Measurements from ENCODE around the gene PNKP.

PNKP gene

GRCh38 chr19:49889038-49889686, 21.8 kb upstream of the PNKP start:
- no peaks in the 10 kb centered on the region for H3K9me3 ChIP-seq (ENCODE audit: control insufficient read depth, low read length)
- 93 to 97% methylated on average over 18 to 21 of the region's 23 CpGs for WGBS, 2 experiments (ENCODE audit: insufficient coverage in 2 of 2)
- H3K4me3 ChIP-seq (ENCODE audit: extremely low read depth, insufficient read depth, low read length, poor library complexity, severe bottlenecking): no peak overlapping the region
- no peak overlapping the region for H3K27ac ChIP-seq (ENCODE audit: low read depth, low read length, severe bottlenecking)
- H3K36me3 ChIP-seq (ENCODE audit: control insufficient read depth, insufficient read depth, low read length): peaks cover 31% of the 10 kb centered on the region
- H3K4me1 ChIP-seq (ENCODE audit: control insufficient read depth, insufficient read depth, low read length, poor library complexity, severe bottlenecking): peaks cover 2% of the 10 kb centered on the region

GRCh38 chr19:49888510-49888824, 21.1 kb upstream of the PNKP start:
- Histone ChIP-seq H3K4me1 (ENCODE audit: control insufficient read depth, insufficient read depth, low read length, poor library complexity, severe bottlenecking) (peaks cover 2% of the 10 kb centered on the region), H3K36me3 (ENCODE audit: control insufficient read depth, insufficient read depth, low read length) (peaks cover 38% of the 10 kb centered on the region), H3K4me3 (ENCODE audit: extremely low read depth, insufficient read depth, low read length, poor library complexity, severe bottlenecking) (no peak overlapping the region), H3K9me3 (ENCODE audit: control insufficient read depth, low read length) (no peaks in the 10 kb centered on the region), H3K27ac (ENCODE audit: low read depth, low read length, severe bottlenecking) (no peak overlapping the region)
- WGBS, 2 experiments (ENCODE audit: insufficient coverage in 2 of 2): 98 to 99% methylated on average over 6 to 12 of the region's 18 CpGs

- no peak overlapping the region for H3K4me3 ChIP-seq (ENCODE audit: extremely low read depth, insufficient read depth, low read length, poor library complexity, severe bottlenecking)
- peaks cover 2% of the 10 kb centered on the region for H3K4me1 ChIP-seq (ENCODE audit: control insufficient read depth, insufficient read depth, low read length, poor library complexity, severe bottlenecking)
- 90 to 97% methylated on average over 32 to 41 of the region's 54 CpGs for WGBS, 2 experiments (ENCODE audit: insufficient coverage in 2 of 2)
- H3K36me3 ChIP-seq (ENCODE audit: control insufficient read depth, insufficient read depth, low read length): peaks cover 44% of the 10 kb centered on the region
- peaks cover 4% of the 10 kb centered on the region for H3K9me3 ChIP-seq (ENCODE audit: control insufficient read depth, low read length)
- no peak overlapping the region for H3K27ac ChIP-seq (ENCODE audit: low read depth, low read length, severe bottlenecking)
Observed at GRCh38 chr19:49887665-49888509, 20.5 kb upstream of the PNKP start.

GRCh38 chr19:49887037-49887664, 19.8 kb upstream of the PNKP start:
- Histone ChIP-seq H3K9me3 (ENCODE audit: control insufficient read depth, low read length) (peaks cover 6% of the 10 kb centered on the region), H3K36me3 (ENCODE audit: control insufficient read depth, insufficient read depth, low read length) (peaks cover 52% of the 10 kb centered on the region), H3K27ac (ENCODE audit: low read depth, low read length, severe bottlenecking) (no peak overlapping the region), H3K4me1 (ENCODE audit: control insufficient read depth, insufficient read depth, low read length, poor library complexity, severe bottlenecking) (peaks cover 2% of the 10 kb centered on the region), H3K4me3 (ENCODE audit: extremely low read depth, insufficient read depth, low read length, poor library complexity, severe bottlenecking) (no peak overlapping the region)
- WGBS, 2 experiments (ENCODE audit: insufficient coverage in 2 of 2): 93 to 97% methylated on average over 19 to 22 of the region's 23 CpGs

GRCh38 chr19:49884760-49885159, 17.4 kb upstream of the PNKP start:
- Histone ChIP-seq H3K4me1 (ENCODE audit: control insufficient read depth, insufficient read depth, low read length, poor library complexity, severe bottlenecking) (no peaks in the 10 kb centered on the region), H3K36me3 (ENCODE audit: control insufficient read depth, insufficient read depth, low read length) (peaks cover 75% of the 10 kb centered on the region), H3K4me3 (ENCODE audit: extremely low read depth, insufficient read depth, low read length, poor library complexity, severe bottlenecking) (no peak overlapping the region), H3K27ac (ENCODE audit: low read depth, low read length, severe bottlenecking) (no peak overlapping the region), H3K9me3 (ENCODE audit: control insufficient read depth, low read length) (peaks cover 6% of the 10 kb centered on the region)
- WGBS, 2 experiments (ENCODE audit: insufficient coverage in 2 of 2): 91 to 92% methylated on average over 2 of the region's 3 CpGs

GRCh38 chr19:49884109-49884508, 16.7 kb upstream of the PNKP start:
- peaks cover 6% of the 10 kb centered on the region for H3K9me3 ChIP-seq (ENCODE audit: control insufficient read depth, low read length)
- peaks cover 1% of the 10 kb centered on the region for H3K4me1 ChIP-seq (ENCODE audit: control insufficient read depth, insufficient read depth, low read length, poor library complexity, severe bottlenecking)
- H3K36me3 ChIP-seq (ENCODE audit: control insufficient read depth, insufficient read depth, low read length): peaks cover 82% of the 10 kb centered on the region
- H3K27ac ChIP-seq (ENCODE audit: low read depth, low read length, severe bottlenecking): no peak overlapping the region
- H3K4me3 ChIP-seq (ENCODE audit: extremely low read depth, insufficient read depth, low read length, poor library complexity, severe bottlenecking): no peak overlapping the region
- 94% methylated on average over 12 to 18 of the region's 18 CpGs for WGBS, 2 experiments (ENCODE audit: insufficient coverage in 2 of 2)

- H3K4me3 ChIP-seq (ENCODE audit: extremely low read depth, insufficient read depth, low read length, poor library complexity, severe bottlenecking): no peak overlapping the region
- H3K9me3 ChIP-seq (ENCODE audit: control insufficient read depth, low read length): peaks cover 6% of the 10 kb centered on the region
- peaks cover 8% of the 10 kb centered on the region for H3K4me1 ChIP-seq (ENCODE audit: control insufficient read depth, insufficient read depth, low read length, poor library complexity, severe bottlenecking)
- peaks cover 80% of the 10 kb centered on the region for H3K36me3 ChIP-seq (ENCODE audit: control insufficient read depth, insufficient read depth, low read length)
- WGBS, 2 experiments (ENCODE audit: insufficient coverage in 2 of 2): 93 to 97% methylated on average over 3 to 5 of the region's 5 CpGs
- H3K27ac ChIP-seq (ENCODE audit: low read depth, low read length, severe bottlenecking): no peak overlapping the region
Observed at GRCh38 chr19:49883094-49883493, 15.7 kb upstream of the PNKP start.

GRCh38 chr19:49882643-49883042, 15.3 kb upstream of the PNKP start:
- H3K4me1 ChIP-seq (ENCODE audit: control insufficient read depth, insufficient read depth, low read length, poor library complexity, severe bottlenecking): peaks cover 8% of the 10 kb centered on the region
- peaks cover 78% of the 10 kb centered on the region for H3K36me3 ChIP-seq (ENCODE audit: control insufficient read depth, insufficient read depth, low read length)
- WGBS, 2 experiments (ENCODE audit: insufficient coverage in 2 of 2): 97 to 98% methylated on average over 13 to 14 of the region's 14 CpGs
- H3K9me3 ChIP-seq (ENCODE audit: control insufficient read depth, low read length): peaks cover 6% of the 10 kb centered on the region
- no peak overlapping the region for H3K4me3 ChIP-seq (ENCODE audit: extremely low read depth, insufficient read depth, low read length, poor library complexity, severe bottlenecking)
- H3K27ac ChIP-seq (ENCODE audit: low read depth, low read length, severe bottlenecking): no peak overlapping the region

GRCh38 chr19:49881672-49882394, 14.5 kb upstream of the PNKP start:
- peaks cover 6% of the 10 kb centered on the region for H3K9me3 ChIP-seq (ENCODE audit: control insufficient read depth, low read length)
- H3K36me3 ChIP-seq (ENCODE audit: control insufficient read depth, insufficient read depth, low read length): peaks cover 70% of the 10 kb centered on the region
- no peak overlapping the region for H3K27ac ChIP-seq (ENCODE audit: low read depth, low read length, severe bottlenecking)
- H3K4me1 ChIP-seq (ENCODE audit: control insufficient read depth, insufficient read depth, low read length, poor library complexity, severe bottlenecking): peaks cover 8% of the 10 kb centered on the region
- WGBS, 2 experiments (ENCODE audit: insufficient coverage in 2 of 2): 96 to 97% methylated on average over 21 to 31 of the region's 31 CpGs
- H3K4me3 ChIP-seq (ENCODE audit: extremely low read depth, insufficient read depth, low read length, poor library complexity, severe bottlenecking): no peak overlapping the region

- Histone ChIP-seq H3K9me3 (ENCODE audit: control insufficient read depth, low read length) (peaks cover 6% of the 10 kb centered on the region), H3K36me3 (ENCODE audit: control insufficient read depth, insufficient read depth, low read length) (peaks cover 70% of the 10 kb centered on the region), H3K4me1 (ENCODE audit: control insufficient read depth, insufficient read depth, low read length, poor library complexity, severe bottlenecking) (peaks cover 8% of the 10 kb centered on the region), H3K4me3 (ENCODE audit: extremely low read depth, insufficient read depth, low read length, poor library complexity, severe bottlenecking) (no peak overlapping the region), H3K27ac (ENCODE audit: low read depth, low read length, severe bottlenecking) (no peak overlapping the region)
- 97 to 99% methylated on average over 14 to 17 of the region's 17 CpGs for WGBS, 2 experiments (ENCODE audit: insufficient coverage in 2 of 2)
Observed at GRCh38 chr19:49881186-49881585, 13.8 kb upstream of the PNKP start.
